ENCODE measurements around the gene RCBTB2. TPM values are rescaled to one million over a fixed set of nuclear protein-coding genes. Genes with fewer than 3 reads are reported as not detected.

The RCBTB2 gene
- total RNA-seq, 1 donor from 2014 or later = 14.7 TPM

- Histone ChIP-seq H3K4me1 (peaks cover 32% of the 10 kb centered on the region), H3K27me3 (no peaks in the 10 kb centered on the region), H3K9me3 (no peaks in the 10 kb centered on the region), H3K4me3 (no peak overlapping the region), H3K36me3 (no peaks in the 10 kb centered on the region), H3K27ac (no peak overlapping the region)
- TF ChIP-seq POLR2AphosphoS5 (IDR thresholded peaks at IDR 0.05; ENCODE audit: insufficient read depth in 1 of 2, low read depth in 1 of 2) (no peak), POLR2A (IDR thresholded peaks at IDR 0.05) (no peak), CTCF (IDR thresholded peaks at IDR 0.05) (no peak)
- intact Hi-C loops (cut with DNase I) = no loop called here
- no peak for DNase-seq (ENCODE audit: extremely low spot score in 2 of 2)
Observed at GRCh38 chr13:48487968-48488367, 44.9 kb downstream of the RCBTB2 start.

GRCh38 chr13:48486836-48487235 lies 46.0 kb downstream of the RCBTB2 start:
- peaks cover 27% of the 10 kb centered on the region for H3K4me1 ChIP-seq
- intact Hi-C loops (cut with DNase I) = no loop called here
- TF ChIP-seq POLR2AphosphoS5 (IDR thresholded peaks at IDR 0.05; ENCODE audit: insufficient read depth in 1 of 2, low read depth in 1 of 2) (no peak), POLR2A (IDR thresholded peaks at IDR 0.05) (no peak), CTCF (IDR thresholded peaks at IDR 0.05) (no peak)
- no peak overlapping the region for H3K27ac ChIP-seq
- no peak for DNase-seq (ENCODE audit: extremely low spot score in 2 of 2)
- no peaks in the 10 kb centered on the region for H3K36me3 ChIP-seq
- H3K4me3 ChIP-seq = no peak overlapping the region
- no peaks in the 10 kb centered on the region for H3K9me3 ChIP-seq
- H3K27me3 ChIP-seq = no peaks in the 10 kb centered on the region

GRCh38 chr13:48486362-48486761 lies 46.5 kb downstream of the RCBTB2 start:
- TF ChIP-seq POLR2AphosphoS5 (IDR thresholded peaks at IDR 0.05; ENCODE audit: insufficient read depth in 1 of 2, low read depth in 1 of 2) (no peak), CTCF (IDR thresholded peaks at IDR 0.05) (no peak), POLR2A (IDR thresholded peaks at IDR 0.05) (no peak)
- H3K9me3 ChIP-seq = no peaks in the 10 kb centered on the region
- H3K36me3 ChIP-seq = no peaks in the 10 kb centered on the region
- intact Hi-C loops (cut with DNase I) = no loop called here
- H3K4me1 ChIP-seq = peaks cover 22% of the 10 kb centered on the region
- H3K4me3 ChIP-seq = no peak overlapping the region
- H3K27ac ChIP-seq = no peak overlapping the region
- DNase-seq (ENCODE audit: extremely low spot score in 2 of 2) = no peak
- no peaks in the 10 kb centered on the region for H3K27me3 ChIP-seq

- Histone ChIP-seq H3K27ac (no peak overlapping the region), H3K9me3 (no peaks in the 10 kb centered on the region), H3K4me1 (peaks cover 13% of the 10 kb centered on the region), H3K4me3 (no peak overlapping the region), H3K27me3 (no peaks in the 10 kb centered on the region), H3K36me3 (no peaks in the 10 kb centered on the region)
- TF ChIP-seq POLR2A (IDR thresholded peaks at IDR 0.05) = no peak
- TF ChIP-seq CTCF (IDR thresholded peaks at IDR 0.05) = no peak
- peak in 1 of 2 donors; percentile 17 for TF ChIP-seq POLR2AphosphoS5 (IDR thresholded peaks at IDR 0.05; ENCODE audit: insufficient read depth in 1 of 2, low read depth in 1 of 2)
- no peak for DNase-seq (ENCODE audit: extremely low spot score in 2 of 2)
- intact Hi-C loops (cut with DNase I) = no loop called here
Observed at GRCh38 chr13:48485432-48485831, 47.4 kb downstream of the RCBTB2 start.

- no peaks in the 10 kb centered on the region for H3K4me1 ChIP-seq
- no peaks in the 10 kb centered on the region for H3K27me3 ChIP-seq
- H3K4me3 ChIP-seq = no peak overlapping the region
- intact Hi-C loops (cut with DNase I) = no loop called here
- no peaks in the 10 kb centered on the region for H3K9me3 ChIP-seq
- H3K36me3 ChIP-seq = peaks cover 0 to 6% of the 10 kb centered on the region in 2 donors
- TF ChIP-seq CTCF (IDR thresholded peaks at IDR 0.05) (no peak), POLR2AphosphoS5 (IDR thresholded peaks at IDR 0.05; ENCODE audit: insufficient read depth in 1 of 2, low read depth in 1 of 2) (no peak), POLR2A (IDR thresholded peaks at IDR 0.05) (no peak)
- no peak for DNase-seq (ENCODE audit: extremely low spot score in 2 of 2)
- no peak overlapping the region for H3K27ac ChIP-seq
Observed at GRCh38 chr13:48483575-48483974, 49.3 kb downstream of the RCBTB2 start.
